Measurements from ENCODE around the gene TBC1D21.

Gene TBC1D21, protein sequence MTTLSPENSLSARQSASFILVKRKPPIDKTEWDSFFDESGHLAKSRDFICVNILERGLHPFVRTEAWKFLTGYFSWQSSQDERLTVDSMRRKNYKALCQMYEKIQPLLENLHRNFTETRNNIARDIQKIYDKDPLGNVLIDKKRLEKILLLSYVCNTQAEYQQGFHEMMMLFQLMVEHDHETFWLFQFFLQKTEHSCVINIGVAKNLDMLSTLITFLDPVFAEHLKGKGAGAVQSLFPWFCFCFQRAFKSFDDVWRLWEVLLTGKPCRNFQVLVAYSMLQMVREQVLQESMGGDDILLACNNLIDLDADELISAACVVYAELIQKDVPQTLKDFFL

DNA sequence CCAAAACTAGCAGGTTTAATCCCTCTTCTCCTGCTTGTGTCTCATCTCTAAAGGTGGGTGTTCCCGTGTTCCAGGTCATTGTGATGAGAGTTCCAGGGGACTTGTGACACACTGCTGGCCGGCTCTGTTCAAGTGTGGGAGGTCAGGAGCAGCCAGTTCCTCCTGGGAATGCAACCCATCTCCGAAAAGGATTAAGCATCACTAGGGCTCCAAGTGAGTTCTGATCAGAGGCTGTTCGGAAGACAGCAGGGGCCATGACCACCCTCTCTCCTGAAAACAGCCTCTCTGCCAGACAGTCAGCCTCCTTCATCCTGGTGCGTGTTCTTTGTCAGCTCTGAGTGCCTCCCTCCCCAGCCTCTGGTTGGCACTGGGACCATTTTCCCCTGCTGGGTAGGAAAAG lies at the start of gene TBC1D21:
Gene TBC1D21 (plus strand): TSS at position 109 of the 400 bp plus-strand sequence. CDS start 146 bp downstream, at position 255.
- no peak for DNase-seq

DNA sequence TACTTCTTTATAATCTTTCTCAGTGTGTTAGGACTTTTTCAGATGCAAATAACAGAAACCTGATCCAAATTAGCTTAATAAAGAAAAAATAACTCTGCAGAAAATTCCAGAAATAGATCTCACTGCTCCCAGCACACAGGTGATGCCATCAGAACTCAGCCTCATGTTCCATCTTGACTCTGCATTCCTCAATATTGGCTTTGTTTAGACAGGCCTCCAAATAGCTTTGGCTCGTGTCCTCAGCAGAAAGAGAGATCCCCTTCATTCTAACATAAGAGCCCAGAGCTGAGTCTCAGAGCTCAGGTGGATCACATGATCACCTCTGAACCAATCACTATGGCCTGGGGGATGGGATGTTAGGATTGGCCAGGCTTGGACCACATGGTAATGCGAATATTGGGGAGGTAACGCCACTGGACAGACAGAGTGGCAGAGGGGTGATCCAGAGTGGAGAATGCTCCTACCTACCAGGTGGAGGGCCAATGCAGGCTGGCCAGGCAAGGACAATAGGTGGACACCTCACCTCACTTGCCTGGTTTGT lies 46.6 kb upstream of the TBC1D21 start:
- no peak for DNase-seq

DNA sequence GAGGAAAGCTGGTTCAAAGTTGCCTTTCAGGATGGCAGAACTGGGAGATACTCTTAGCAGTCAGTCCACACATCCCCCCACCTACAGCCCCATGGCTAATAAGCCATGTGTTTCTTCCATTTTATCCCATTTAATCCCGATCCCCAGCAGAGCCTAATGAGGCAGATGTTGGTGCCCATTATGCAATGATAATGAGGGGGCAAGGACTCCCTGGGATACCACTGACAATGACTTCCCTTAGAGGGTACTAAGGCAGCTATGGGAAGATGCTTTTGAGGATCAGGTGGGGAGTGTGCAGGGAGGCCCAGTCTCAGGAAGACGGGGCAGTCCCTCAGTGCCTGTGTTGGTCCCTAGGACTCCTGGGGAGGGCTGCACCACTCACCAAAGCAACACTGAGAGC lies 43.8 kb upstream of the TBC1D21 start:
- DNase-seq: no peak

DNA sequence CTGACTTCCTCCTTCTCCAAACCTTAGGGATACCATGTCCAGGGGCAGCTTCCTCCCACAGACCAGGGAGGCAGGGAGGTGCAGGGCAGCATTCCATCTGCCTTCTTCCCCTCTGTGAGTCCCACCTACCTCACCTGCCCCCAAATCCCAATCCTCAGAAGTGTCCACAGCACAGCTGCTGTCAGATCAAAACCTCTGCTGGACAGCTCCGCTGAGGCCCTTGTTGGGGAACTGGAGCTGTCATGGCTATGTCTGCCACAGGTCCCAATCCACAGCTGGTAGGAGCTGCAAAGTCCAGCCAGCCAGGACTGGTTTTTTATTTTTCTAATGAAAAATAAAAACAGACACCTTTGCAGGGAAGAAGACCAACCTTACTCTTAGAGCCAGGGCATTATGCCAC lies 40.7 kb upstream of the TBC1D21 start:
- DNase-seq: no peak

DNA sequence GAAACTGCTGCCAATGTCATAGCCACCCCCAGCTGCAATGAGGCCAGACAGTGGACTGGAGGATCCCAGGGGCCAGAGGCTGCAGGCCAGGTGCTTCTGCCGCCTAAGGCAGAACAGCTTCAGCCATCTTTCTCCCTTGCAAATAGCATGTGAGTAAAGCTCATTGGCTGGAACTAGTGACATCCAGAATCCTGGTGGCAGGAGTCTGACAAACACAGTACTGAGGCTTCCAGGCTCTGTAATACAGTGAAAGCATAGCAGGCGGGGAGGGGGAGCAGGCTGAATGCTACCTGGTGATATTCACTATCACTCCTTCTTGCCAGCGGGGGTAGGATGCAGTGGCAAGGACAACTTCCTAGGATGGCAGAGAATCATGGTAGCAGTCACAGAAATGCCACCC lies 36.5 kb upstream of the TBC1D21 start:
- DNase-seq: no peak

DNA sequence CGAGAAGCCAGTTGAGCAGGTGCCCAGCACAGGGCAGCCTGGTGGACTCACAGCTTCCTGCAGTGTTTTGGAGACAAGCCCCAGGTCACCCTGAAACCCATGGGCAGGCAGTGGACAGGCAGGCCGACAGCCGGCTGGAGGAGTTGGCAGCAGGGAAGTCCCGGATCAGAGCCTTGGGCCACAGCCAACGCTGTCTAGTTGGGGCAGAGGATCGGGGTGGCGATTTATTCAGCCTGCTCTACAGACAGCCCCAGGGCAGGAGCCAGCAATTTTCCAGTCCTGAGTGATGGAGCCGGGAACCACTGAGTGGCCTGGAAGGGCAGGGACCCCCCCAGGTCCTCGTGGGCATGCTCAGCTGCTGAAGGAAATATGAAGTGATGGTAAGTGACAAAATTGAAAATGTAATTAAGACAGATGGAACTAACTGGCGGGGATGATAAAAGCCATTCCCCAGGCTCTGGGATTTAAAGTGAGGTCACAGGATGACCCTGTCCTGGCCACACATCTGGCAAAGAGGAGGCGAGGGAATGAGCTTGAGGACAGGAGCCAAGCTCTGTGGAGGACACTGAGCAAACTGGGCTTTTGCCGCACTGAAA lies 34.4 kb upstream of the TBC1D21 start:
- DNase-seq: no peak

DNA sequence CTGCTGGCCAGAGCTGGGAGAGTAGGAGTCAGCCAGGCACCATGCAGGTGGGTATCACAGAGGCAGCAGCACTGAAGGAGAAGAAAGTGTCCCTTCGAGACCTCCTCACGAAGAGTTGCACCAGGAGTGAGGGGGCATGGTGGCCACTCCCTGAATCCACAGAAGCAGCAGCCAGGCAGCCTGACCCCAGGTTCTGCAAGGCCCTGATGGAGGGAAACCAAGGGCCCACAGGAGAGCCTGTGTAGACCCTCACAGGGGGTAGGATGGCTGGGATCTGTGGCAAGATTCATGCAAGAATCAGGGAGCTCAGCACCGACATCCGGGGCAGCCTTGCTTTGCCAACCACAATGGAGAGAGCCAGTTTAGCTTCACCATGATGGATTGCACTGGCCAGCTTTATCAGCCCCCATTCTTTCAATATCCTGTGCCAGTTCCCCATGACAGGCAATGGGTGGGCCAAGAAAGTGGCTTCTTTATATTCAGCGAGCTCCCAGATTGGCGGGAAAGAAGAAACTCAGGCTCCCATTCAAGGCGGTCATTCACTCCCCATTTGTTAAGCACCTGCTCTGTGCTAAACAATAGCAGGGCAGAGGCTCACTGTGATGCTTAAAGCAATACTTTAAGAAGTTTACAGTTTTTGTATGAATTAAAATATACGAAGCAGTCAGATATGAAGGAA lies 33.5 kb upstream of the TBC1D21 start:
- no peak for DNase-seq

DNA sequence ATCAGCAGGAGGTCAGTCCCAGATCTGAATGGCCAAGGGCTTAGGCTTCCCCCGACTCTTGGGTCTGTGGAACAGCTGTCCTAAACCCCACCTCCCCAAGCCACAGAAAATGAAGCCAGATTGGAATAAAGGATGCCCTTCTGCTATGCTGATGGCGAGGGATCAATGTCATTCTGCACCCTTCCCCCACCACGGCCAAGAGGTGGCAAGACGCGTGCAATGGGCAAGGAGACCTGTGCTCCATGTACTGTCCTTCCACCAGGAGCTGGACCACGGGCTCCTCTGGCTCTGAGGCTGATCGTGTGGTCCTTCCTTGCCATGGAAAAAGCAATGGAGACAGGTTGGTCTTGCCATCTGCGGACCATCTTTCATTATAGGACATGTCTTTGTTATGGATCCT lies 32.6 kb upstream of the TBC1D21 start:
- no peak for DNase-seq

DNA sequence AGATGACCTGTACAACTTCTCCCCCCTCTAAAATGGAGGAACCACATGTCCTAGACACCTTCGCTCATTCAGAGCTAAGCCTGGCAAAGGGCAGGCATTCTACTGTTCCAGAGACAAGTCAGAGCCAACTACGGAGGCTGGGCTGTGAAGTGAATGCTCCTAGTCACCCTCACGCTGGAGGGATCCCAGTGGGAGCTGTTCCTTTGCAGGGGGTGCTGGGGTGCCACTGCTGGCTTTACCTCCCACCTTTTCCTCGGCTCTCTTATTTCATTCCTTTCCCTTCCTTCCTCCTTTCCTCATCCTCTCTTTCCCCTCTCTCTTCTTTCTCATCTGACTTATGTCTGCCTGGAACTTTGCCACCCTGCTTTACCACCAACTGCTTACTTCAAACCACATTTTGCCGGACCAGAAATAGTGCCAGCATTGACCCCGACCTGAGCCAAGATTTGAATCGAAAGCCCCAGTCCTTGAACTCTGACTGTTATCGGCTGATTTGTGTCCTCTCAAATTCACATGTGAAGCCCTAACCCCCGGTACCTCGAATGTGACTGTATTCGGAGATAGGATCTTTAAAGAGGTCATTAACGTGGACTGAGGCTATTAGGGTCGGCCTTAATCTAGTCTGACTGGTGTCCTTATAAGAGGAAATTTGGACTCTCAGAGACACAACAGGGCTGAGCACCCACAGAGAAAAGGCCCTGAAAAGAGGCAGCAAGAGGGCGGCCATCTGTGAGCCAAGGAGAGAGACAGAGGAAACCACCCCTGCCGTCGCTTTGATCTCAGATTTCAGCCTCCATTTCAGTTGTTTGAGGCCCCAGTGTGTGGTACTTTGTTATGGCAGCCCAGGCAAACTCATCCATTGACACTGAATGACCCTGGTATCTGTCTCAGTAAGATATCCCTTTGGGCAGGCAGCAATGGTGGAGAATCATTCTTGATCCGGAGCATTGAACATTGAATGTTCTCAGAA lies 31.3 kb upstream of the TBC1D21 start:
- DNase-seq: no peak

DNA sequence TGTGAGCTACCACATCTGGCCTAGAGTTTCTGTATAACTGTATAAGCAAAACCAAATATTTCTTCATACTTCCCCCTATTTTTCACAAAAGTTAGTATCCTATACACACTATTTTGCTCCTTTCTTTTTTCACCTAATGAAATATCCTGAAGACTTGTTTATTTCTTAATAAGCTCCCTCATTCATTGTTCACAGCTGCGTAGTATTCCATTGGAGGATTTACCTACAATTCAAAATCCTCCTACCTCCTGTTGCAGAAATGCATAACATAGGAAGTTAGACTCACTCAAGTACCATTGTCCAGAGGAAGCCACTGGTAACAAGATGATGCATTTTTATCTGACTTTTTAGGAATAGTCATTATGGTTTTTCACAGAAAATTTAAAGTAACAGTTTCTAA lies 29.6 kb upstream of the TBC1D21 start:
- no peak for DNase-seq

DNA sequence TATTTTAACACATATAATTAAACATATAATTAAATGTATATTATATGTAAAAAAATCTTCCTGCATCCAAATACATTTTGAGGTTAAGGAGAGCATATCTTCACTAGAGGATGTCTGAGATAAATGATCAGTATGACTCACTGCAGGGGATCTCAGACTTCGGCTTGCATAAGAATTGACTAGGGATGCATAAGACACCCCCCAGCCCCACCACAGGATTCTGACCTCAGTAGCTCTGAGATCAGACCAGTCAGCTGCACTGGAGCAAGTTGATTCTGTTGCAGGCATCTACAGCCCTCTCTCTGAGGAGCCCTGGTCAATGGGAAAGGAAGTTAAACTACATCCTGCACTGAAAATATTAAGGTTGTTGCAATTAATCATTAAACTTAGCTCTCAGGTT lies 29.0 kb upstream of the TBC1D21 start:
- no peak for DNase-seq

DNA sequence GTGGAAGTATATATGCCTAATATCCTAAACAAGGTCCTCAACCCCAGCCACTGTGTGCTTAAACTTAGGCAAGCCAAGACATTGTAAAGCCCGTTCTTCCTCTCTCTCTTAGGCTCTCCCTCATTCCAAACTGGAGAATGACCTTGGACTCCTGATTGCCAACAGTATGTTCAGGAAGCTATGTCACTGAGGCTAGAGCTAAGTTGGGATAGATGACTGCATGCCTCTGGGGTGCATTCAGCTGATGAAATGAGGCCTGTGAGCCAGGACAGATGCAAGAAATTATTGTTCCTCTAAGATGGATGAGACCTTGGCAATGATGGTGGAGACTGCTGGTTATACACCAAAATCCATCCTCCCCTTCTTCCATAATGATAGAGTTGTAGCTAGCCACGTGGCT lies 27.9 kb upstream of the TBC1D21 start:
- DNase-seq: no peak

DNA sequence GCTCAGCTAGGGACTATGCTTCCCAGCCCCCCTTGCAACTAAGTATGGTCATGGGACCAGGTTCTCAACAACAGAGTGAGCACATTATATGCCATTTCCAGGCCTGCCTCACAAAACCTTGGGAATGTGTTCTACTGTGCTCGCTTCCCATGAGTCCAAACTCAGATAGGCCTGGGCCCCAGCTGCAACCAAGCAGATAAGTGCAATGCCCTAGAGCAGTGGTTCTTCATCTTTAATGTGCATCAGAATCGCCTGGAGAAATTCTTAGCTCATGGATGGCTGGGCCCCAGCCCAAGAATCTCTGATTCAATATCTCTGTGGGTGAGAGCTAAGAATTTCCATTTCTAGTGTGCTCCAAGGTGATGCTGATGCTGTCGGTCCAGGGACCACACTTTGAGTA lies 27.5 kb upstream of the TBC1D21 start:
- DNase-seq: no peak

DNA sequence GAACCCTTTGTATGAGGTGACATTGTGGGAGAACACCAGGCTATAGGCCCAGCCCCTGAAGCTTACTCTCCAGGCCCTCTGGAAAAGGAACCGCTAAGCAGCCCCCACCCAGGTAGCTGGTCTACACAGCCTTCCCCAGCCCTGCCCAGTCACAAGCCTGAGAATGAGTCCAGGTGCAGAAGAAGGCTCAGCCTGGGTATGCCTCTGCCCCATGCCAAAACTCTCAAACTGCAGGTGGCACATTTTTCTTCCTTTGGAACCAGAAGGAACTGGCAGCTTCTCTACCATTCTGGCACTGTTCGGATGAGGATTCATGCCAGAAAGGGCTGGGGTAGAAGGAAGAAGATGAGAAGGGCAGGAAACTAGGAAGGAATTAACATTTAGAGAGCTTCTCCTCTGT lies 23.7 kb upstream of the TBC1D21 start:
- no peak for DNase-seq

DNA sequence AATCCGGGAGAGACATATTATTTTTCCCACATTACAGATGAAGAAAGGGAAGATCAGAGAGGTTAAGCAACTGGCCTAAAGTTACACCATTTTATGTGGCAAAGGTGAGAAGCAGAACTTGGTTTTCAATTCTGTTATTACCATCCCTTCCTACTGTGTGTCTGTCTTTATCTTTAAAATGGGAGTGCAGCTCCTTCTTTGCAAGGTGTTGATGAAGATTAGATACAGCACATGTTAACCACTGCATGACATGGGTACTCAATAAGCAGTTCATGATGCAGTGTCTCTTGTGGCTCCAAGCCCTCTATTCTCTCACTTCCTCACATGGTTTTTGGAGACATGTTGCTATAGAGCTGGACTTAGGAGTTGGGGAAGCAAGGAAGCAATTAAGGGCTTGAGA lies 23.1 kb upstream of the TBC1D21 start:
- no peak for DNase-seq

DNA sequence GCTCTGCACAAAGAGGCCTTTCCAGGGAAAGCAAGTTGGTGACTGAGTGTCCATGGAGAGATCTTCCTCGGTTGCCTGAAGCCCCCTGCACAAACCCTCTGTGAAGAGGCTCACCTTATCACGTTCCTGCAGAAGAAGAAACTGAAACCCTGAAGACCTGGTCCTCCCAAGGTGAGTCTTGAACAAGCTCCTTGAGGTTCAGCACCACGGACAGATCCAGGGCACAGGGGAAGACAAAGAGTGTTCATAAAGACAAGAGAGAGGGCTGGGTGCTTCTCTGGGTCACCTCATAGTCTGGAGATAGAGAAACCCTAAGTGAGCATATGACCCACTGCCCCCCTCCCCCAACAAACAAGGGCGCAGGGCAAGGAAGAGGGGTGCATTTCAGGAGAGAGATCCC lies 21.7 kb upstream of the TBC1D21 start:
- no peak for DNase-seq

DNA sequence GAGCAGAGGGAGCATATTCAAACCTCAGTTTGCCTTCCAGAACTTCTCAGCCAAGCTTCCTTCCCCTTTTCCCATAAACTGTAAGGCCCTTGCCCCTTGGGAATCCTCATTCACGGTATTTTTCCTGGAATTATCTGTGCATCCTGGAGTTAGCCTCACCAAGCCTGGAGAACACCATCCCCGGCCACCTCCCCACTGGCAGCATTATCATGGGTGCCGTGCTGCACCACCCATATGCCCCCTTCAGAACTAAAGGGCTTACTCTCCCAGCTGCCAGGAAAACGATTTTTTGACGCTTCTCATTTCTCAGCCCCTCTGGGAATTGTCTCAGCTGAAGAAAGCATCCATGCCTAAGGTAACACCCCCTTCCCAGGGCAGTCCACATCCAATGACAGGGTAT lies 20.9 kb upstream of the TBC1D21 start:
- no peak for DNase-seq

DNA sequence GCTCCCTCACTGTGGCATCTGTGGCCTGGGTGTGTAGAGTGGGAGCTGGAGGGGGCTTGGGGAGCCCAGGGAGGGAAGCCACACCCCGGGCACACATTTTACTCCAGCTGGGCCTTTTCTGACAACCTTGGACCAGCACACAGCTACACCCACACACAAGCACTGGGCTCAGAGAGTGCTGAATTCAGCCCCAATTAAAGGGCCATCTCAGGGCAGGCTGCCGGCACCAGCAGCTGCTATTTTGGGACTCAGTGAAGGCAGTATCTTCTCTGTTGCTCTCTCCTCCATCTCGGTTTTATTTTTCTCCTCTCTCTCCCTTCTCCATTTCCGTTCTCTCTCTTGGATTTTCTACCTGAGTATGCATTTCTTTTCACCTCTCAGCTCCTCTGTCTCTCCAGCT lies 19.1 kb upstream of the TBC1D21 start:
- DNase-seq: no peak

DNA sequence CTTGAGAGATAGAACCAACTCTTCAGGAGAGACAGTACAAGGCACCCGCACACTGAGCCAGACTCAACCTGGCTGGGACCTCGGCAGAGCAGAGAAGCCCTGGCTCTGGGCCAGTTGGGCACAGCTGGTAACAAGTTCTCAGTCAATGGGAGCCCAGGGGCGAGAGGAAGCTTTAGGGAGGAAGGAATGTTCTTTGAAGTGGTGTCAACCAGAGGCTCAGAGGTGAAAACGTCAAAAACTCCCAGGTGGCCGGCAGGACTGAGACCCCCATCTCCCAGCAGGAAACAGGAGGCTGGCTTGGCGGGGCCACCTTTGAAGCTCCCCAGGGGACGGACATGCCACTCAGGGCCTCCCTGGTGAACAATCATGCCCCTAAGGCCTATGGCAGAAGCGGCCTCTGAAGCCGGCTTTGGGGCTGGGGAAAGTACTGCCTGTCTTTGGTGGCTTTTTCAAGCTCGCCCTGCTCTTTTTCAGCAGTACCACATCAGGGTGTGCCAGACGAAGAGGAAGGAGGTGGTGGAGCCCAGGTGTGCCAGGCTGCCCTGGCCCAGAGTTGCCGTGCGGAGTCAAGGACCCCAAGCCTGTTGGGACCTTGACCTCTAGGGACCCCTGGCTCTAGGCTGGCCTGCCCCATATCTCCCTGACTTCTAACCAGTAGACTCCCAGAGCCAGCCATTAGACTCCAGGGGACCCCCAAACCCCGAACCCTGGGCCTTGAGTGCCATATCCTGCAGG lies 16.7 kb upstream of the TBC1D21 start:
- DNase-seq: peak; percentile 10

DNA sequence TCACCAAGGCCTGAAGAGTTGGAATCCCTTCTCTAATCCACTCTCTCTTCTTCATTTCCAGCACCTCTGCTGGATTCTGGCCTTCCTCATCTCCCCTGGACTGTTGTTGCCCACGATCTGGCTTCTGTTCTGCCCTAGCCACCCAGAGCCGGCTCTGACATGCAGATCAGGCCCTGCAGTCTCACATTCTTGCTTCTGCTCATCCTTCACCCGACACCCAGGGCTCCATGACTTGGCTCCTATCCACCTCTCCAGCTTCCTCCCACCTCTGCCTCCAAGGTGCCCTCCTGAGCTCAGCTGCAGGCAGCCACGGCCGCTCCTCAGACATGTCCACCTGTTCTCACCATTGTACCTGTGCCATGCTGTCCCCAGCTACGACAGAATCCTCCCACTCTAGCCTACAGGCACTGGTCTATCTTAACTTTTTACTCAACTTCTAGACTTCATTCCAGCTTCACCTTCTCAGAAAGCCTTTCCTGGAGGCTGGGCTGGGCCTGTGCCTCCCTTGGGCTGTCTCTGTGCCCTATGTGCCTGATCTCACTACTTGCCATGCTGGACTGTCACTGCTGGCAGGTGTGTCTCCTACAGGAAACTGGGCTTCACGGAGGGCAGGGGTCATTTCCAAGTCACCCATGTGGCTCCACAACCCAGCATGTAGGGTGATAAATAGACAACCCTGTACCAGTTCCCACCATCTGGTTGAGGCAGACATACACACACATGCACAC lies 16.0 kb upstream of the TBC1D21 start:
- DNase-seq: no peak

DNA sequence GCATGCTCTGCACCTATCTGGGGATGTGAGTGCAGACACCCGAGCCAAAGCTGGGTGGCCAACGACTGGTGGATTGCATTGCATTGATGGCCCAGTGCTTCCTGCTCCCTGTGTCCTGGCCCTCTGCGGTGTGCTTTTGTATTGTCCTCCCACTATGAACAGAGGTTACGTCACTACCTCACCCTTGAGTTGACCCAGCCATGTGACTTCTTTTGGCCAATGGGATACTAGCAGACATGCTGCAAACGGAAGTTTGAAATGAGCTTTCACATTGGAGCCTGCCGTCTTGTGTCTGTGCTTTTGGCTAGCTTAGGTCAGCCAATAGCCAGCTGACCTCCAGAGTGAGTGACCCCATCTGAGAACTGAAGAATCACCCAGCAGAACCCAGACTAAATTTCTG lies 15.3 kb upstream of the TBC1D21 start:
- no peak for DNase-seq

Measured in NCI-H2029 treated with DMSO at 0.1 percent for 48 hours (cell line).